OCI-LY7 (cell line): ENCODE data around the gene NKG7. TPM values are rescaled to one million over a fixed set of nuclear protein-coding genes. Genes with fewer than 3 reads are reported as not detected.
A peak's percentile ranks its signal among the peaks of the same experiment; 100 is the strongest.

Experiments used
- BruUV-seq: library from RNA; stranded (reverse); fragments of 400-500 nt; replicated peaks from 2 replicates; lab custom pipeline; 2021; lab: Mats Ljungman, UMichigan
- CTCF ChIA-PET: fragments of 300-600 bp; sonication (Branson Sonifier 250); formaldehyde crosslinking; loops from one replicate; lab custom pipeline; 2022; ENCODE audit warnings: antibody characterized with exemption; ENCODE audit not compliant: unreplicated experiment; lab: Charles Lee
- POLR2A ChIA-PET: fragments of 300-600 bp; sonication (Branson Sonifier 250); formaldehyde crosslinking; loops from one replicate; lab custom pipeline; 2022; ENCODE audit warnings: antibody characterized with exemption; lab: Charles Lee
- DNase-seq: peaks from one replicate; pipeline ENCODE4 v3.0.0-alpha.2; 2015; ENCODE audit warnings: low spot score
- H2AFZ ChIP-seq: fragments of 200-600 bp; sonication (generic), shearing (Covaris generic); 2 replicates; pipeline ENCODE4 v1.6.1; 2014; ENCODE audit warnings: mild to moderate bottlenecking, antibody characterized with exemption, low read length, moderate library complexity
- H3K27ac ChIP-seq: fragments of 200-600 bp; sonication (generic); 2 replicates; pipeline ENCODE4 v1.5.1; 2014; ENCODE audit warnings: mixed run types, low read depth, mild to moderate bottlenecking, moderate library complexity, low read length, inconsistent platforms; ENCODE audit not compliant: poor library complexity, severe bottlenecking
- H3K36me3 ChIP-seq: fragments of 200-600 bp; sonication (generic); 2 replicates; pipeline ENCODE4 v1.6.1; 2014; ENCODE audit warnings: mild to moderate bottlenecking, antibody characterized with exemption, low read length, moderate library complexity, mixed read lengths; ENCODE audit not compliant: insufficient read depth
- H3K4me1 ChIP-seq: fragments of 200-600 bp; sonication (generic); 2 replicates; pipeline ENCODE4 v1.5.1; 2014; ENCODE audit warnings: mild to moderate bottlenecking, low read length; ENCODE audit not compliant: insufficient read depth, poor library complexity, severe bottlenecking
- H3K4me2 ChIP-seq: fragments of 200-600 bp; sonication (generic); 2 replicates; pipeline ENCODE4 v1.6.1; 2014; ENCODE audit warnings: mild to moderate bottlenecking, low read length
- H3K4me3 ChIP-seq: fragments of 200-600 bp; sonication (generic); 2 replicates; pipeline ENCODE4 v1.5.1; 2014; ENCODE audit warnings: mild to moderate bottlenecking, low read depth, low read length; ENCODE audit not compliant: poor library complexity, severe bottlenecking
- H3K79me2 ChIP-seq: fragments of 200-600 bp; sonication (generic); 2 replicates; pipeline ENCODE4 v1.6.1; 2016; ENCODE audit warnings: low read depth, mild to moderate bottlenecking, low read length, moderate library complexity, mixed read lengths; ENCODE audit not compliant: insufficient read depth
- H3K9me2 ChIP-seq: fragments of 200-600 bp; sonication (generic); 2 replicates; pipeline ENCODE4 v1.6.1; 2016; ENCODE audit warnings: mild to moderate bottlenecking, low read length, mixed read lengths; ENCODE audit not compliant: insufficient read depth
- H3K9me3 ChIP-seq: fragments of 200-600 bp; sonication (generic); 2 replicates; pipeline ENCODE4 v1.6.1; 2014; ENCODE audit warnings: mild to moderate bottlenecking, mixed run types, low read length, mixed read lengths
- H4K20me1 ChIP-seq: fragments of 200-600 bp; sonication (generic); 2 replicates; pipeline ENCODE4 v1.6.1; 2014; ENCODE audit warnings: mild to moderate bottlenecking, antibody characterized with exemption, low read length, moderate library complexity, mixed read lengths; ENCODE audit not compliant: insufficient read depth
- EZH2phosphoT487 ChIP-seq: fragments of 200-600 bp; sonication (generic); IDR thresholded peaks from 2 replicates; pipeline ENCODE4 v1.6.1; 2018; ENCODE audit warnings: low read depth, borderline replicate concordance, mild to moderate bottlenecking, mixed run types, antibody characterized with exemption, low read length, moderate library complexity, mixed read lengths
- intact Hi-C: fragments of 100-400 bp; cut with micrococcal nuclease; formaldehyde crosslinking; loops from one replicate; pipeline ENCODE4 v1.10.0; 2022; ENCODE audit not compliant: unreplicated experiment
- total RNA-seq, 2 experiments: library from RNA; depleted of rRNA in 1 of 2; stranded (reverse); fragments of >200 nt in 1 of 2; shearing (Covaris generic) in 1 of 2; gene quantifications; 2 replicates each; pipeline ENCODE4 v1.2.3, GENCODE V29; 2014 to 2022
- TF ChIP-seq, protein P1 (sequence below): fragments of 200-600 bp; sonication (generic); conservative IDR thresholded peaks from 2 replicates; pipeline ENCODE4 v1.5.1; 2014; ENCODE audit warnings: mild to moderate bottlenecking, antibody characterized with exemption, low read length, moderate library complexity, mixed read lengths

The NKG7 gene
- total RNA-seq, 2 experiments from 2014 or later: not detected

DNA sequence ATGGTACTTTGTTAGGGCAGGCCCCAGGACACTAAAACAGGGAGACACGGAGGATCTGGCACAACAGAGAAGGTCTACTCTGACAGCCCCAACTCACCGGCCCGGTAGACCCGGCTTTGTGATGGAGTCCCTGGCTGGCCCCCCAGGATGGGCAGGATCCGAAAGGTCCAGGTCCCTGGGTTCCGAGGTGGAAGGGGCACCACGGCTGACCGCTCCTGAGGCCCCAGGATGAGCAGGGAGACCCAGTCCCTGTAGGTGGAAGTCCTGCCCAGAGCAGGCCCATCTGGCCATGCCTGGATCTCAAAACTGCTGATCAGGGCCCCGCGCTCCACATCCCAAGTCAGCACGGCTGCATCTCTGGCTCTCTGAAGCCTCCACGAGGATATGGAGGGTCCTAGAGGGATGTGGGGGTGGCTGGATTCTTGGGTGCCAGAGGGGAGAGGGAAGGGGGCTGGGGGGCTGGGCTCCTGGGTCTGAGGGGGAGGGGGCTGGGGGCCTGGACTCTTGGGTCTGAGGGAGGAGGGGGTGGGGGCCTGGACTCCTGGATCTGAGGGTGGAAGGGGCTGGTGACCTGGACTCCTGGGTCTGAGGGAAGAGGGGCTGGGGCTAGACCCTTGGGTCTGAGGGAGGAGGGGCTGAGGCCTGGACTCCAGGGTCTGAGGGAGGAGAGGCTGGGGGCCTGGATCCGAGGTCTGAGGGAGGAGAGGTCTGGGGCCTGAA, 35.2 kb downstream of the NKG7 start:
- Histone ChIP-seq H3K9me2 (no peaks in the 10 kb centered on the region), H4K20me1 (no peaks in the 10 kb centered on the region), H3K9me3 (no peaks in the 10 kb centered on the region), H3K79me2 (no peaks in the 10 kb centered on the region), H3K4me1 (peaks cover 10% of the 10 kb centered on the region), H2AFZ (no peak overlapping the region), H3K27ac (no peak overlapping the region), H3K36me3 (no peaks in the 10 kb centered on the region), H3K4me2 (no peak overlapping the region), H3K4me3 (no peak overlapping the region)
- CTCF ChIA-PET: no interaction called here
- no peak for DNase-seq
- TF ChIP-seq, protein P1, sequence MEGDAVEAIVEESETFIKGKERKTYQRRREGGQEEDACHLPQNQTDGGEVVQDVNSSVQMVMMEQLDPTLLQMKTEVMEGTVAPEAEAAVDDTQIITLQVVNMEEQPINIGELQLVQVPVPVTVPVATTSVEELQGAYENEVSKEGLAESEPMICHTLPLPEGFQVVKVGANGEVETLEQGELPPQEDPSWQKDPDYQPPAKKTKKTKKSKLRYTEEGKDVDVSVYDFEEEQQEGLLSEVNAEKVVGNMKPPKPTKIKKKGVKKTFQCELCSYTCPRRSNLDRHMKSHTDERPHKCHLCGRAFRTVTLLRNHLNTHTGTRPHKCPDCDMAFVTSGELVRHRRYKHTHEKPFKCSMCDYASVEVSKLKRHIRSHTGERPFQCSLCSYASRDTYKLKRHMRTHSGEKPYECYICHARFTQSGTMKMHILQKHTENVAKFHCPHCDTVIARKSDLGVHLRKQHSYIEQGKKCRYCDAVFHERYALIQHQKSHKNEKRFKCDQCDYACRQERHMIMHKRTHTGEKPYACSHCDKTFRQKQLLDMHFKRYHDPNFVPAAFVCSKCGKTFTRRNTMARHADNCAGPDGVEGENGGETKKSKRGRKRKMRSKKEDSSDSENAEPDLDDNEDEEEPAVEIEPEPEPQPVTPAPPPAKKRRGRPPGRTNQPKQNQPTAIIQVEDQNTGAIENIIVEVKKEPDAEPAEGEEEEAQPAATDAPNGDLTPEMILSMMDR: no peak
- TF ChIP-seq EZH2phosphoT487: no peak
- POLR2A ChIA-PET: no interaction called here
- BruUV-seq: no TSS peak
- intact Hi-C loops: loop anchor here (10.0 kb wide), 1 partner anchor 318 kb away; no protein-coding TSS in a partner anchor

DNA sequence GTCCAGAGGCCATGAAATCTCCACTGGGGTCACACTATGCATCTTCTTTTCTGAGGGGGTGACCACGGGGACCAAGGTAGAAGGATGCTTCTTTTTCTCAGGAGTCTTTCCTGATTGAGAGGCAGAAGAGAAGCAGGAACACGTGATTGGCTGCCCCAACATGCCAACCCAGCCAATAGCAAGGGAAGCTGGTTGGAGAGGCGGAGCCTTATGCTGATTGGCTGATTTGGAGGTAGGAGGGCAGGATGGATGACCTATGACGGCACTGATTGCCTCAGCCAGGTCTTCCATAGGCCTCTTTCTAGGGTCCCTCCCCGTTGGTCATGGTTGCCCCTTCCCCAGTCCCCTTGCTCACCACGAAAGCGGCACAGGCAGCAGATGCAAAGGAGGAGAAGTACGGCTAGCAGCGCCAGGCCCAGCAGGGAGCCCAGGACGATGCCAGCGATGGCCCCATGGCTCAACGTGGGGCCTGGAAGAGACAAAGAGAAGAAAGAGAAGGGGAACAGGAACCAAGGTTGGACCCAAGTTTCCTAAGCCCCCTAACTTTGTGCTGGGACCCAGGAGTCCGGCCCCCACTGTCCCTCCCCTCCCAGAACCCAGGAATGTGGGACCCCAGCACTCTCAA, 38.5 kb downstream of the NKG7 start:
- intact Hi-C loops: loop anchor here (10.0 kb wide), 1 partner anchor 321 kb away; no protein-coding TSS in a partner anchor
- no peaks in the 10 kb centered on the region for H3K9me3 ChIP-seq
- TF ChIP-seq, protein P1: no peak
- TF ChIP-seq EZH2phosphoT487: no peak
- no peaks in the 10 kb centered on the region for H3K36me3 ChIP-seq
- H4K20me1 ChIP-seq: no peaks in the 10 kb centered on the region
- BruUV-seq: no TSS peak
- H3K9me2 ChIP-seq: no peaks in the 10 kb centered on the region
- no peak overlapping the region for H3K4me2 ChIP-seq
- DNase-seq: peak; percentile 45
- POLR2A ChIA-PET: no interaction called here
- no peaks in the 10 kb centered on the region for H3K79me2 ChIP-seq
- H3K27ac ChIP-seq: no peak overlapping the region
- CTCF ChIA-PET: no interaction called here
- H2AFZ ChIP-seq: peak overlapping the region; percentile 51; the same call in 1 of the 2 replicates
- no peak overlapping the region for H3K4me3 ChIP-seq
- peaks cover 4% of the 10 kb centered on the region for H3K4me1 ChIP-seq

DNA sequence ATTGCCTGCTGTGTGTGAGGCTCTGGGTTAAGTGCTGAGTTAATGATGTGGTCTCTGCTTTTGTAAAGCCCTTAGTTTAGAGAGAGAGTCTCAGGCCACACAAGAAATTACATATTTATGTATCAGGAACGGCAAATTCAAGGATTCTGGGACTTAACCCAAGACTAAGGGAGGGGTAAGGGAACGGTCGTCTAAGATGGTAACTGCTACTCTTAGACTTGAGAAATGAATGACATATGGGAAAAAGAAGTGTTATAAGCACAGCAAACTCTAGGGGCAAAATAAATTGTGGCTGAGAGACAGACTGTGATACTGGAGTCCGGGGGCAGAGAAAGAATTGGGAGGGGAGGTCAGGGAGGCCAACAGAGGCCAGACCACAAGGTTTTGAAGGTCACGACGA, 40.7 kb downstream of the NKG7 start:
- no peak overlapping the region for H3K27ac ChIP-seq
- H3K79me2 ChIP-seq: no peaks in the 10 kb centered on the region
- no peaks in the 10 kb centered on the region for H4K20me1 ChIP-seq
- H3K9me2 ChIP-seq: no peaks in the 10 kb centered on the region
- no peaks in the 10 kb centered on the region for H3K9me3 ChIP-seq
- intact Hi-C loops: loop anchor here (10.0 kb wide), 1 partner anchor 323 kb away; no protein-coding TSS in a partner anchor
- DNase-seq: no peak
- H3K4me1 ChIP-seq: no peaks in the 10 kb centered on the region
- H3K36me3 ChIP-seq: no peaks in the 10 kb centered on the region
- H3K4me2 ChIP-seq: no peak overlapping the region
- ChIA-PET CTCF (no interaction called here), POLR2A (no interaction called here)
- BruUV-seq: no TSS peak
- no peak for TF ChIP-seq EZH2phosphoT487
- TF ChIP-seq, protein P1: no peak
- no peak overlapping the region for H2AFZ ChIP-seq
- no peak overlapping the region for H3K4me3 ChIP-seq
